CD8-positive, alpha-beta memory T cell (primary cell): ENCODE results near the gene RRBP1. TPM values are rescaled to one million over a fixed set of nuclear protein-coding genes. Genes with fewer than 3 reads are reported as not detected.

Experiments used
- CTCF ChIA-PET: fragments of 350-600 bp; sonication (Branson Sonifier 250); formaldehyde crosslinking; loops from one replicate; lab custom pipeline; 2021; ENCODE audit warnings: antibody characterized with exemption; lab: Charles Lee
- POLR2A ChIA-PET: fragments of 350-600 bp; sonication (Branson Sonifier 250); formaldehyde crosslinking; loops from one replicate; lab custom pipeline; 2021; ENCODE audit warnings: antibody characterized with exemption; lab: Charles Lee
- DNase-seq, 5 donors: peaks; one replicate each; pipeline versions ENCODE4 v3.0.0 to v3.0.0-alpha.2; 2020 to 2022; ENCODE audit warnings: mixed read lengths in 1 of 5
- H3K27ac ChIP-seq: one replicate; pipeline ENCODE4 v1.7.0; 2013; ENCODE audit warnings: low read depth, mild to moderate bottlenecking, low read length, moderate library complexity
- H3K27me3 ChIP-seq: 2 replicates; pipeline ENCODE4 v1.7.0; 2013; ENCODE audit warnings: low read length, mild to moderate bottlenecking; ENCODE audit not compliant: insufficient read depth, poor library complexity, severe bottlenecking
- H3K36me3 ChIP-seq: 2 replicates; pipeline ENCODE4 v1.7.0; 2013; ENCODE audit warnings: mild to moderate bottlenecking, low read length, moderate library complexity; ENCODE audit not compliant: insufficient read depth
- H3K4me1 ChIP-seq: 2 replicates; pipeline ENCODE4 v1.7.0; 2013; ENCODE audit warnings: mild to moderate bottlenecking, low read length, moderate library complexity; ENCODE audit not compliant: insufficient read depth
- H3K4me3 ChIP-seq: 2 replicates; pipeline ENCODE4 v1.7.0; 2013; ENCODE audit warnings: mild to moderate bottlenecking, low read length
- H3K9me3 ChIP-seq: 2 replicates; pipeline ENCODE4 v1.7.0; 2013; ENCODE audit warnings: mild to moderate bottlenecking, low read length
- H3K27ac Mint-ChIP-seq, 8 donors: one replicate each; pipeline ENCODE4 v1.8.0; 2020 to 2021; ENCODE audit warnings: mixed read lengths in 8 of 8, mild to moderate bottlenecking in 6 of 8, inconsistent platforms in 3 of 8, moderate library complexity in 3 of 8
- H3K27me3 Mint-ChIP-seq, 2 donors: one replicate each; pipeline ENCODE4 v1.8.0; 2020 to 2021; ENCODE audit warnings: mixed read lengths in 2 of 2, mild to moderate bottlenecking in 1 of 2, moderate library complexity in 1 of 2
- H3K36me3 Mint-ChIP-seq, 3 donors: one replicate each; pipeline ENCODE4 v1.8.0; 2020 to 2021; ENCODE audit warnings: mixed read lengths in 3 of 3, inconsistent platforms in 1 of 3, mild to moderate bottlenecking in 1 of 3
- H3K4me1 Mint-ChIP-seq, 3 donors: one replicate each; pipeline ENCODE4 v1.8.0; 2020 to 2021; ENCODE audit warnings: mixed read lengths in 3 of 3, inconsistent platforms in 1 of 3, mild to moderate bottlenecking in 1 of 3
- H3K4me3 Mint-ChIP-seq, 7 donors: one replicate each; pipeline ENCODE4 v1.8.0; 2020 to 2021; ENCODE audit warnings: mixed read lengths in 7 of 7, mild to moderate bottlenecking in 6 of 7, moderate library complexity in 4 of 7, inconsistent platforms in 2 of 7
- H3K9me3 Mint-ChIP-seq, 5 donors: one replicate each; pipeline ENCODE4 v1.8.0; 2020 to 2022; ENCODE audit warnings: mixed read lengths in 5 of 5, mild to moderate bottlenecking in 3 of 5, moderate library complexity in 2 of 5, inconsistent platforms in 1 of 5
- polyA plus RNA-seq: library from polyadenylated mRNA; unstranded; fragments of 300-500 nt; fragmentation: Illumina TruSeq; gene quantifications from one replicate; pipeline ENCODE4 v1.2.3, GENCODE V29; 2021
- total RNA-seq, 2 experiments: library from RNA; stranded (reverse); gene quantifications; one replicate each; pipeline ENCODE4 v1.2.3, GENCODE V29; 2021

The RRBP1 gene
- total and polyA plus RNA-seq, 3 experiments from 2014 or later: 17.4 to 25.3 (median 22.8) TPM

DNA sequence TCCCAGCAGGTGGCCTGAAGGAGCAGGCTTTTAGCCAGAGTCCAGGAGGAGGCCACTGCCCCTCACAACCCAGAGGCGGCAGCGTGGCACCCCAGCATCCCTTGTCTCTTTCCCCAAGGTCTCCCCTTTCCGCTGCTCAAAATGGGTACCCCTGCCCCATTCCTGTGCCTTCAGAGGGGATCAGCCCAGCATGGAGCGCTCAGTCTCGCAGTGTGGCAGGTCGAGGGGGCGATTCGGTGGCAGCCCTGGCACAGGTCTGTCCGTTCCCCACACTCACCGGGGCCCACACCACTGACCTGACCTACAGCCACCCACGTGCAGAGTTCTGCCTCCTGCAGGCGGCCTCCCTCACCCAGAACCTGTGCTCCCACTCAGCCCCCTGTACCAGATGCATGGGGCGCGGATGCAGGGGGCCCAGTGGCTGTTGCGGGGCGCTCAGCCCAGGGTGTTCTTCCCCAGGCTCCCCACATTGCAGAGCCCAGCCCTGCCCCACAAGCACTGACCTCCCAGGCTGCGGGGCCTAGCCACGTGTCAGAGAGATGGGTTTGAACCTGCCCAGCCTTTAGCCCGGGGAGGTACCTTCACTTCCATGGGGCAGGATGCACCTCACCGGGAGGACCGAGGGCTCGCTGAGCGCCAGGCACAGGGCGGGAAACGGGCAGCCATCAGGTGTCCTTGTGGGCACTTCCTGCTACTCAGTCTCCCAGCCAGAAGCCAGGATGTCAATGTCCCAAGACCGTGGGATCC lies 70.3 kb downstream of the RRBP1 start:
- Mint-ChIP-seq H3K4me3 (peak overlapping the region; percentile 7 to 82 (median 75)), H3K36me3 (peaks cover 0 to 17% (median 4%) of the 10 kb centered on the region in 3 donors), H3K4me1 (peaks cover 35 to 51% (median 36%) of the 10 kb centered on the region in 3 donors), H3K27ac (peak overlapping the region; percentile 87 to 99 (median 98)), H3K27me3 (no peaks in the 10 kb centered on the region), H3K9me3 (no peaks in the 10 kb centered on the region)
- Histone ChIP-seq H3K4me3 (peak overlapping the region; percentile 32), H3K27ac (peak overlapping the region; percentile 46), H3K36me3 (no peaks in the 10 kb centered on the region), H3K27me3 (no peaks in the 10 kb centered on the region), H3K4me1 (peaks cover 42% of the 10 kb centered on the region), H3K9me3 (no peaks in the 10 kb centered on the region)
- peak in 1 of 5 donors; percentile 33 for DNase-seq
- POLR2A ChIA-PET: interaction anchor here (0.9 to 1.6 kb wide), 3 partner anchors 42 to 71 kb away, joined by 3 to 8 read pairs (median 4); partner anchors contain the start of genes DSTN and RRBP1
- CTCF ChIA-PET: interaction anchor here (1.2 to 2.0 kb wide), 5 partner anchors 10 to 106 kb away, joined by 3 to 11 read pairs (median 4); partner anchors contain the start of gene RRBP1

DNA sequence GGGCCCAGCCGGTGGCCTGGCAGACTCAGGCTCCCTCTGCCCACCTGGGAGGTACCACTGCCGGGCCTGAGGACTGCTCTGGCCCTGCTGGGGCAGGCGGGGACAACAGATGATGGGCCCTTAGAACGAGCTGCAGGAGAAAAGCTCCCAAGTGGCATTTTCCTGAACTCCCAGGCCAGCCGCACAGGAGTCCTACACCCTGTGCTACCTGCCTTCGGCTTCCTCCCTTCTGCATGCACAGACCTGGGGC lies 70.8 kb downstream of the RRBP1 start:
- no peaks in the 10 kb centered on the region for H3K27me3 Mint-ChIP-seq
- peaks cover 42% of the 10 kb centered on the region for H3K4me1 ChIP-seq
- peak in 2 of 5 donors; percentile 25 to 50 for DNase-seq

GRCh38 chr20:17610566-17611289 lies 71.3 kb downstream of the RRBP1 start:
- peak; percentile 34 to 74 (median 68) for DNase-seq
- no peaks in the 10 kb centered on the region for H3K9me3 Mint-ChIP-seq
- Histone ChIP-seq H3K27ac (no peak overlapping the region), H3K4me1 (peaks cover 42% of the 10 kb centered on the region), H3K36me3 (no peaks in the 10 kb centered on the region), H3K4me3 (peak overlapping the region; percentile 32), H3K9me3 (no peaks in the 10 kb centered on the region), H3K27me3 (no peaks in the 10 kb centered on the region)
- peaks cover 35 to 51% (median 36%) of the 10 kb centered on the region in 3 donors for H3K4me1 Mint-ChIP-seq
- no peaks in the 10 kb centered on the region for H3K27me3 Mint-ChIP-seq
- POLR2A ChIA-PET: interaction anchor here (1.0 to 1.6 kb wide), 3 partner anchors 41 to 106 kb away, joined by 3 to 8 read pairs (median 5); partner anchors contain the start of genes DSTN and RRBP1
- H3K36me3 Mint-ChIP-seq: peaks cover 0 to 24% (median 4%) of the 10 kb centered on the region in 3 donors
- peak overlapping the region; percentile 23 to 84 (median 71) for H3K4me3 Mint-ChIP-seq
- H3K27ac Mint-ChIP-seq: peak overlapping the region; percentile 87 to 99 (median 94)
- CTCF ChIA-PET: interaction anchor here (0.9 to 2.0 kb wide), 9 partner anchors 9 to 105 kb away, joined by 3 to 11 read pairs (median 4); partner anchors contain the start of gene DSTN

More for the DNA sequence above, 70.8 kb downstream of the RRBP1 start:
- Mint-ChIP-seq H3K9me3 (no peaks in the 10 kb centered on the region), H3K4me1 (peaks cover 35 to 51% (median 36%) of the 10 kb centered on the region in 3 donors), H3K4me3 (peak overlapping the region in 5 of 7 donors; percentile 7 to 84 (median 31)), H3K27ac (peak overlapping the region in 7 of 8 donors; percentile 87 to 99 (median 97)), H3K36me3 (peaks cover 0 to 22% (median 4%) of the 10 kb centered on the region in 3 donors)
- ChIA-PET POLR2A (interaction anchor here (1.6 kb wide), 1 partner anchor 41 kb away, joined by 8 read pairs; the partner anchor contains the start of gene DSTN), CTCF (interaction anchor here (0.9 to 2.0 kb wide), 9 partner anchors 9 to 106 kb away, joined by 3 to 11 read pairs (median 4); partner anchors contain the start of gene DSTN)
- Histone ChIP-seq H3K9me3 (no peaks in the 10 kb centered on the region), H3K27ac (no peak overlapping the region), H3K27me3 (no peaks in the 10 kb centered on the region), H3K4me3 (peak overlapping the region; percentile 32), H3K36me3 (no peaks in the 10 kb centered on the region)

- H3K4me3 Mint-ChIP-seq: peak overlapping the region in 6 of 7 donors; percentile 23 to 84 (median 72)
- peak overlapping the region; percentile 19 for H3K4me3 ChIP-seq
- no peaks in the 10 kb centered on the region for H3K27me3 Mint-ChIP-seq
- no peak for DNase-seq
- H3K27ac Mint-ChIP-seq: peak overlapping the region; percentile 87 to 99 (median 94)
- peaks cover 35 to 51% (median 36%) of the 10 kb centered on the region in 3 donors for H3K4me1 Mint-ChIP-seq
- ChIA-PET POLR2A (interaction anchor here (1.0 to 1.6 kb wide), 3 partner anchors 40 to 105 kb away, joined by 3 to 8 read pairs (median 5); partner anchors contain the start of genes DSTN and RRBP1), CTCF (interaction anchor here (1.0 to 2.0 kb wide), 6 partner anchors 13 to 104 kb away, joined by 3 to 11 read pairs (median 6); partner anchors contain the start of gene DSTN)
- no peaks in the 10 kb centered on the region for H3K9me3 ChIP-seq
- no peaks in the 10 kb centered on the region for H3K36me3 ChIP-seq
- H3K4me1 ChIP-seq: peaks cover 42% of the 10 kb centered on the region
- H3K9me3 Mint-ChIP-seq: no peaks in the 10 kb centered on the region
- peaks cover 2 to 30% (median 5%) of the 10 kb centered on the region in 3 donors for H3K36me3 Mint-ChIP-seq
- no peaks in the 10 kb centered on the region for H3K27me3 ChIP-seq
- H3K27ac ChIP-seq: peak overlapping the region; percentile 18
Measured at GRCh38 chr20:17609811-17610377, 72.1 kb downstream of the RRBP1 start.

DNA sequence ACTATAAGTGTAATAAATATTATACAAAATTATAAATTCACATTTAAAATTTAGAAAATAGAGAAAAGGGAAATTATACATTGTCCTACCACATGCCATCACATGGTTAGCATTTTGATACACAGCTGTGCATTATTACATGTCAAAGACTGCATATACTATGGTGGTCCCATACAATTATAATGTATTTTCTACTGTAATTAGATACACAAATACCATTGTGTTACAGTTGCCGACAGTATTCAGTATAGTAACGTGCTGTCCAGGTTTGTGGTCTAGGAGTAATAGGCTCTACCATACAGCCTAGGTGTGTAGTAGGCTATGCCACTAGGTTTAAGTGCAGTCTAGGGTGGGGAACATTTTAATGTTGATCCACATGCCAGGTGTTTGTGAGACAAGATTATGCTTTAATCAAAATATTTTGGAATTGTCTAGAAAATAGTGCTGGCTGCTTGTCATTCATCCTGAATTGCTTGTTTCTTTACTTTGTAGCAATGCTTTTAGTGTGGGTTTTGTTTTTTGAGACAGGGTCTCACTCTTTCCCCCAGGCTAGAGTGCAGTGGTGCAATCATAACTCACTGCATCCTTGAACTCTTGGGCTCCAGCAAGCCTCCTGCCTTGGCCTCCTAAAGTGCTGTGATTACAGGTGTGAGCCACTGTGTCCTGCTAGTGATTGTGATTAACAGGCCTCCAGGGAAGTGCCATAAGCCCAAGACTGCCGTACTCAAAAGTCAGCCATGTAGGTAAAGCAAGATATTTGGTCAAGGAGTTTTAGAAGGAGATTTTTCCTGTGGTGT lies 73.1 kb downstream of the RRBP1 start:
- Mint-ChIP-seq H3K27ac (peak overlapping the region; percentile 51 to 99 (median 94)), H3K27me3 (no peaks in the 10 kb centered on the region), H3K36me3 (peaks cover 5 to 37% (median 11%) of the 10 kb centered on the region in 3 donors), H3K9me3 (no peaks in the 10 kb centered on the region), H3K4me3 (peak overlapping the region in 1 of 7 donors; percentile 33), H3K4me1 (peaks cover 33 to 49% (median 36%) of the 10 kb centered on the region in 3 donors)
- H3K27me3 ChIP-seq: no peaks in the 10 kb centered on the region
- no peak for DNase-seq
- no peak overlapping the region for H3K27ac ChIP-seq
- ChIA-PET POLR2A (no interaction called here), CTCF (no interaction called here)
- H3K9me3 ChIP-seq: no peaks in the 10 kb centered on the region
- peaks cover 42% of the 10 kb centered on the region for H3K4me1 ChIP-seq
- H3K4me3 ChIP-seq: no peak overlapping the region
- H3K36me3 ChIP-seq: no peaks in the 10 kb centered on the region

DNA sequence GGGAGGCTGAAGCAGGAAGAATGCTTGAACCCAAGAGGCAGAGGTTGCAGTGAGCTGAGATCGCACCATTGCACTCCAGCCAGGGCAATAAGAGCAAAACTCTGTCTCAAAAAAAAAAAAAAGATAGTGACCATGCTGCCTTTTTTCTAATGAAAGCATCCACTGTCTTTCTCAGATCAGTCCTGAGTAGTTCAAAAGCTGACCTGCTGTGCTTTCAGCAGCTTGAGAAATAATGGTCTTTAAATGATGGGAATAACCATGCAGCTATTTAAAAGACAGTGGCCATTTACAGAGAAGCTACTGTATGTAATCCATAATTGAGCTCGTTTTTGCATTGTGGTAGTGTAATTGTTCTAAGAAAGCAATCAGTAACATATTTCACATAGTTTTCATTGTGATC lies 76.0 kb downstream of the RRBP1 start:
- POLR2A ChIA-PET: no interaction called here

More for the DNA sequence above, 76.0 kb downstream of the RRBP1 start:
- H3K36me3 ChIP-seq: no peaks in the 10 kb centered on the region
- peak overlapping the region in 2 of 8 donors; percentile 21 to 69 for H3K27ac Mint-ChIP-seq
- H3K27me3 ChIP-seq: no peaks in the 10 kb centered on the region
- H3K4me1 ChIP-seq: peaks cover 23% of the 10 kb centered on the region
- H3K4me1 Mint-ChIP-seq: peaks cover 24 to 34% (median 31%) of the 10 kb centered on the region in 3 donors
- no peak overlapping the region for H3K4me3 Mint-ChIP-seq
- H3K27me3 Mint-ChIP-seq: no peaks in the 10 kb centered on the region
- CTCF ChIA-PET: interaction anchor here (1.5 kb wide), 1 partner anchor 35 kb away, joined by 3 read pairs; no protein-coding TSS in a partner anchor
- H3K36me3 Mint-ChIP-seq: peaks cover 5 to 54% (median 17%) of the 10 kb centered on the region in 3 donors
- no peak overlapping the region for H3K27ac ChIP-seq
- H3K4me3 ChIP-seq: no peak overlapping the region
- no peaks in the 10 kb centered on the region for H3K9me3 Mint-ChIP-seq
- no peak for DNase-seq
- no peaks in the 10 kb centered on the region for H3K9me3 ChIP-seq
